DND-41 (cell line): ENCODE results near the gene NMRAL1.

ENCODE experiments used
- CTCF ChIP-seq: IDR thresholded peaks from 2 replicates; pipeline ENCODE4 v1.5.1; 2012; ENCODE audit warnings: borderline replicate concordance, low read length, moderate library complexity, mild to moderate bottlenecking; ENCODE audit not compliant: poor library complexity, severe bottlenecking; ENCODE audit errors: extremely low read depth
- EZH2 ChIP-seq: IDR thresholded peaks from 3 replicates; pipeline ENCODE4 v1.6.1; 2012; ENCODE audit warnings: borderline replicate concordance, low read depth, mild to moderate bottlenecking, moderate library complexity, low read length, inconsistent platforms; ENCODE audit not compliant: severe bottlenecking

- TF ChIP-seq CTCF (no peak), EZH2 (no peak)
Measured at GRCh38 chr16:4414187-4414917, 60.1 kb downstream of the NMRAL1 start.
